Sigmoid colon (tissue), 7 donors: Measurements from ENCODE around the gene OR6A2. TPM values are rescaled to one million over a fixed set of nuclear protein-coding genes. Genes with fewer than 3 reads are reported as not detected.

Experiments
- DNase-seq: peaks from one replicate; pipeline ENCODE4 v3.0.0-alpha.2; 2019
- H3K27ac ChIP-seq, 4 donors: fragments of 200-600 bp; sonication (generic); one replicate each; pipeline ENCODE4 v1.5.1; 2016 to 2019; ENCODE audit warnings: mild to moderate bottlenecking in 1 of 4
- H3K27me3 ChIP-seq, 3 donors: fragments of 200-600 bp; sonication (generic); one replicate each; pipeline ENCODE4 v1.5.1; 2019; ENCODE audit warnings: mild to moderate bottlenecking in 1 of 3
- H3K36me3 ChIP-seq, 4 donors: fragments of 200-600 bp; sonication (generic); one replicate each; pipeline ENCODE4 v1.5.1; 2016 to 2019
- H3K4me1 ChIP-seq, 4 donors: fragments of 200-600 bp; sonication (generic); one replicate each; pipeline ENCODE4 v1.5.1; 2017 to 2019
- H3K4me3 ChIP-seq, 4 donors: fragments of 200-600 bp; sonication (generic); one replicate each; pipeline ENCODE4 v1.5.1; 2017 to 2019; ENCODE audit warnings: mild to moderate bottlenecking in 2 of 4, moderate library complexity in 1 of 4
- H3K9me3 ChIP-seq, 4 donors: fragments of 200-600 bp in 3 of 4; sonication (generic) in 3 of 4; one replicate each; pipeline versions ENCODE4 v1.5.1 to v1.6.1; 2013 to 2019
- EP300 ChIP-seq, 4 donors: sonication (generic); formaldehyde crosslinking; IDR thresholded peaks; one replicate each; pipeline ENCODE4 v1.6.1; 2017; ENCODE audit warnings: antibody characterized with exemption in 4 of 4
- POLR2A ChIP-seq, 2 donors: fragments of 450-650 bp; IDR thresholded peaks; one replicate each; pipeline ENCODE4 v1.6.1; 2016; ENCODE audit warnings: antibody characterized with exemption in 2 of 2, mild to moderate bottlenecking in 2 of 2, moderate library complexity in 2 of 2
- POLR2AphosphoS5 ChIP-seq, 4 donors: sonication (generic); formaldehyde crosslinking; IDR thresholded peaks; one replicate each; pipeline ENCODE4 v1.6.1; 2017; ENCODE audit warnings: antibody characterized with exemption in 4 of 4
- WGBS, 2 donors: extraction: QIAGEN DNeasy Blood & Tissue Kit; methylation state at CpG; one replicate each; pipeline ENCODE4 v1.1.7; 2013; 5-methylcytosine and 5-hydroxymethylcytosine counted together
- intact Hi-C: fragments of 100-400 bp; cut with DNase I; formaldehyde crosslinking; loops from one replicate; pipeline ENCODE4 v1.15.1; 2023
- polyA plus RNA-seq, 3 donors: library from polyadenylated mRNA; stranded (reverse); fragments of 200-250 nt; gene quantifications; one replicate each; pipeline ENCODE4 v1.2.3, GENCODE V29; 2013
- total RNA-seq, 4 donors: library from RNA; depleted of rRNA; stranded (reverse); fragments of >200 nt; gene quantifications; one replicate each; pipeline ENCODE4 v1.1.0, GENCODE V29; 2016
- TF ChIP-seq, protein P1 (sequence below), 4 experiments: fragments of 450-650 bp in 3 of 4; fragments of 200-600 bp in 1 of 4; IDR thresholded peaks; one replicate each; pipeline ENCODE4 v1.5.1; 2016 to 2019; ENCODE audit warnings: antibody characterized with exemption in 4 of 4, mild to moderate bottlenecking in 3 of 4, moderate library complexity in 2 of 4
- donor health status: healthy with polysubstance abuse.
- donor health status: Bipolar disorder and iron deficiency.
- donor health status: healthy.

OR6A2 gene
- total and polyA plus RNA-seq, 7 donors = 0.06 to 0.28 (median 0.14) TPM; not detected in 4

GRCh38 chr11:6841694-6842093 lies 42.2 kb upstream of the OR6A2 start:
- Histone ChIP-seq H3K9me3 (peaks cover 0 to 4% (median 0%) of the 10 kb centered on the region in 4 donors), H3K27ac (no peak overlapping the region), H3K4me1 (no peaks in the 10 kb centered on the region), H3K36me3 (no peaks in the 10 kb centered on the region), H3K27me3 (no peaks in the 10 kb centered on the region), H3K4me3 (no peak overlapping the region)
- TF ChIP-seq POLR2A (IDR thresholded peaks at IDR 0.05) = no peak
- no peak for TF ChIP-seq EP300 (IDR thresholded peaks at IDR 0.05)
- TF ChIP-seq, protein P1, sequence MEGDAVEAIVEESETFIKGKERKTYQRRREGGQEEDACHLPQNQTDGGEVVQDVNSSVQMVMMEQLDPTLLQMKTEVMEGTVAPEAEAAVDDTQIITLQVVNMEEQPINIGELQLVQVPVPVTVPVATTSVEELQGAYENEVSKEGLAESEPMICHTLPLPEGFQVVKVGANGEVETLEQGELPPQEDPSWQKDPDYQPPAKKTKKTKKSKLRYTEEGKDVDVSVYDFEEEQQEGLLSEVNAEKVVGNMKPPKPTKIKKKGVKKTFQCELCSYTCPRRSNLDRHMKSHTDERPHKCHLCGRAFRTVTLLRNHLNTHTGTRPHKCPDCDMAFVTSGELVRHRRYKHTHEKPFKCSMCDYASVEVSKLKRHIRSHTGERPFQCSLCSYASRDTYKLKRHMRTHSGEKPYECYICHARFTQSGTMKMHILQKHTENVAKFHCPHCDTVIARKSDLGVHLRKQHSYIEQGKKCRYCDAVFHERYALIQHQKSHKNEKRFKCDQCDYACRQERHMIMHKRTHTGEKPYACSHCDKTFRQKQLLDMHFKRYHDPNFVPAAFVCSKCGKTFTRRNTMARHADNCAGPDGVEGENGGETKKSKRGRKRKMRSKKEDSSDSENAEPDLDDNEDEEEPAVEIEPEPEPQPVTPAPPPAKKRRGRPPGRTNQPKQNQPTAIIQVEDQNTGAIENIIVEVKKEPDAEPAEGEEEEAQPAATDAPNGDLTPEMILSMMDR (IDR thresholded peaks at IDR 0.05) = no peak
- TF ChIP-seq POLR2AphosphoS5 (IDR thresholded peaks at IDR 0.05) = no peak
- DNase-seq = no peak
- intact Hi-C loops = no loop called here

GRCh38 chr11:6834021-6834420 lies 34.5 kb upstream of the OR6A2 start:
- H3K27me3 ChIP-seq = no peaks in the 10 kb centered on the region
- no peaks in the 10 kb centered on the region for H3K36me3 ChIP-seq
- H3K4me3 ChIP-seq = no peak overlapping the region
- no peaks in the 10 kb centered on the region for H3K4me1 ChIP-seq
- TF ChIP-seq, protein P1 (IDR thresholded peaks at IDR 0.05) = no peak
- TF ChIP-seq POLR2A (IDR thresholded peaks at IDR 0.05) = no peak
- TF ChIP-seq POLR2AphosphoS5 (IDR thresholded peaks at IDR 0.05) = no peak
- no peak for TF ChIP-seq EP300 (IDR thresholded peaks at IDR 0.05)
- intact Hi-C loops = no loop called here
- no peak overlapping the region for H3K27ac ChIP-seq
- 59 to 71% methylated on average over 1 of the region's 1 CpG for WGBS, 2 donors
- no peaks in the 10 kb centered on the region for H3K9me3 ChIP-seq
- DNase-seq = no peak

DNA sequence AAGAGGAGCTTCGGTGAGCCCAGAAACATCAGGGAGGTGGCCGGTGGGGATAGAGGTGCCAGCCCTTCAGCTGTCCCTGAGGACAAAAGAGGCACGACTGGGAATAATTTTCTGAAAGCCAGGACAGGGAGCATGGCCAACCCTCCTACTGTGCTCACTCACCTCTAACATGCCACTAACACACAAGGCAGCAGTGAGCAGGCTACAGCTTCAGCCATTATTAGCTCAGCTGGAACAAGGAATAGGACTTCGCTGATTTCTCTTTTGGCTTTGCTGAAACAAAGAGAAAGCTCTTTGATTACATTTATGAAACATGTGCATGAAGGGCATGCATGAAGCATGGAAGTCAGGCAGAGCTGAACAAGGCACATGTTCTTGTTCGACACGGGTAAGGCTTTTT lies 33.9 kb upstream of the OR6A2 start:
- Histone ChIP-seq H3K9me3 (no peaks in the 10 kb centered on the region), H3K36me3 (no peaks in the 10 kb centered on the region)

GRCh38 chr11:6828103-6828502 lies 28.6 kb upstream of the OR6A2 start:
- TF ChIP-seq EP300 (IDR thresholded peaks at IDR 0.05) = no peak
- no peak for DNase-seq
- WGBS, 2 donors = 86 to 89% methylated on average over 1 of the region's 1 CpG
- Histone ChIP-seq H3K4me3 (no peak overlapping the region), H3K27me3 (no peaks in the 10 kb centered on the region), H3K4me1 (no peaks in the 10 kb centered on the region), H3K9me3 (no peaks in the 10 kb centered on the region), H3K27ac (no peak overlapping the region), H3K36me3 (no peaks in the 10 kb centered on the region)
- intact Hi-C loops = no loop called here

More for the DNA sequence above, 33.9 kb upstream of the OR6A2 start:
- H3K4me1 ChIP-seq = no peaks in the 10 kb centered on the region
- no peak for DNase-seq
- no peak overlapping the region for H3K4me3 ChIP-seq
- H3K27ac ChIP-seq = no peak overlapping the region
- no peak for TF ChIP-seq EP300 (IDR thresholded peaks at IDR 0.05)
- no peak for TF ChIP-seq POLR2A (IDR thresholded peaks at IDR 0.05)
- TF ChIP-seq, protein P1 (IDR thresholded peaks at IDR 0.05) = no peak
- TF ChIP-seq POLR2AphosphoS5 (IDR thresholded peaks at IDR 0.05) = no peak
- intact Hi-C loops = no loop called here
- WGBS, 2 donors = 83 to 86% methylated on average over 6 of the region's 6 CpGs
- H3K27me3 ChIP-seq = no peaks in the 10 kb centered on the region

- no peak for DNase-seq
- no peak overlapping the region for H3K4me3 ChIP-seq
- H3K9me3 ChIP-seq = no peaks in the 10 kb centered on the region
- 70 to 84% methylated on average over 7 of the region's 7 CpGs for WGBS, 2 donors
- no peaks in the 10 kb centered on the region for H3K36me3 ChIP-seq
- TF ChIP-seq POLR2AphosphoS5 (IDR thresholded peaks at IDR 0.05) (no peak), POLR2A (IDR thresholded peaks at IDR 0.05) (no peak), EP300 (IDR thresholded peaks at IDR 0.05) (no peak)
- TF ChIP-seq, protein P1 (IDR thresholded peaks at IDR 0.05) = no peak
- intact Hi-C loops = no loop called here
- no peaks in the 10 kb centered on the region for H3K4me1 ChIP-seq
- no peak overlapping the region for H3K27ac ChIP-seq
- H3K27me3 ChIP-seq = no peaks in the 10 kb centered on the region
Observed at GRCh38 chr11:6825231-6825744, 25.8 kb upstream of the OR6A2 start.
